ENCODE data around the gene RUNX1. TPM values are rescaled to one million over a fixed set of nuclear protein-coding genes. Genes with fewer than 3 reads are reported as not detected.

The RUNX1 gene
- polyA plus RNA-seq, 1 of the 3 experiments (the other 2 are of a cell fraction), result 17.1 TPM

DNA sequence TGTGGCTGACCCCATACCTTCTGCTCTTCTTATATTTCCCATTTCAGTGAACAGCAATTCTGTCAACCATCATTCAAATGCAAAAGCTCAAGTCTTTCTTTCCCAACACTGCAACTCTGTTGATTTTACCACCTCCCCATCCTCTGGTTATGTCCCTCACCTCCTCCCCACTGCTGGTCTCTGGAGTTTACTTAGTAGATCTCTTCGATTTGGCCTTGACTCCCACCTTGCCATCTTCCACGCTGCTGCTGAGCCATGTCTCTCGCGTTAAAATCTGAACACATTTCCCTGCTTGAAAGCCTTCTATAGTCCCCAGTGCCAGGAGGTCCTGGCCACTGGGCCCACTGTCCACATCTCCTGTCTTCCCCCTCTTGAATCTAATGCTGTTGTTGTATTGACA lies 125.5 kb downstream of the RUNX1 start:
- Histone ChIP-seq H2AFZ (ENCODE audit: low read depth) (no peak overlapping the region), H3K4me1 (ENCODE audit: control insufficient read depth in 1 of 2, insufficient read depth in 2 of 2, low read depth in 1 of 2, low read length in 1 of 2) (no peaks in the 10 kb centered on the region), H3K4me3 (ENCODE audit: low read depth in 2 of 2, low read length in 1 of 2) (no peak overlapping the region), H3F3A (replicated peaks; ENCODE audit: insufficient read depth) (no peaks in the 10 kb centered on the region), H3K9ac (no peak overlapping the region), H3K9me3 (no peaks in the 10 kb centered on the region), H3K36me3 (replicated peaks in 1 of 2; ENCODE audit: control insufficient read depth in 1 of 2, insufficient read depth in 2 of 2, low read length in 1 of 2) (no peaks in the 10 kb centered on the region), H3K9me2 (no peaks in the 10 kb centered on the region), H3K27me3 (ENCODE audit: insufficient read depth) (no peaks in the 10 kb centered on the region), H3K4me2 (no peak overlapping the region), H4K20me1 (ENCODE audit: insufficient read depth) (no peaks in the 10 kb centered on the region), H3K79me2 (ENCODE audit: insufficient read depth) (no peaks in the 10 kb centered on the region), H3K27ac (ENCODE audit: low read depth in 2 of 2, low read length in 1 of 2) (no peak overlapping the region)
- ChIA-PET CTCF (interaction anchor here (1.0 kb wide), 1 partner anchor 28 kb away, joined by 4 read pairs; no protein-coding TSS in a partner anchor), POLR2A (no interaction called here)
- no peak for TF ChIP-seq PBX3 (IDR thresholded peaks at IDR 0.05)
- TF ChIP-seq NRF1 (IDR thresholded peaks at IDR 0.05; ENCODE audit: low read depth, low read length), result no peak
- TF ChIP-seq, protein P1, sequence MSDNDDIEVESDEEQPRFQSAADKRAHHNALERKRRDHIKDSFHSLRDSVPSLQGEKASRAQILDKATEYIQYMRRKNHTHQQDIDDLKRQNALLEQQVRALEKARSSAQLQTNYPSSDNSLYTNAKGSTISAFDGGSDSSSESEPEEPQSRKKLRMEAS (IDR thresholded peaks at IDR 0.05; ENCODE audit: low read depth), result no peak
- no peak for TF ChIP-seq POLR2AphosphoS5 (IDR thresholded peaks at IDR 0.05; ENCODE audit: low read depth, low read length)
- TF ChIP-seq, protein P2, sequence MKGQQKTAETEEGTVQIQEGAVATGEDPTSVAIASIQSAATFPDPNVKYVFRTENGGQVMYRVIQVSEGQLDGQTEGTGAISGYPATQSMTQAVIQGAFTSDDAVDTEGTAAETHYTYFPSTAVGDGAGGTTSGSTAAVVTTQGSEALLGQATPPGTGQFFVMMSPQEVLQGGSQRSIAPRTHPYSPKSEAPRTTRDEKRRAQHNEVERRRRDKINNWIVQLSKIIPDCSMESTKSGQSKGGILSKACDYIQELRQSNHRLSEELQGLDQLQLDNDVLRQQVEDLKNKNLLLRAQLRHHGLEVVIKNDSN (IDR thresholded peaks at IDR 0.05; ENCODE audit: borderline replicate concordance, low read depth), result no peak
- TF ChIP-seq TEAD4 (IDR thresholded peaks at IDR 0.05; ENCODE audit: borderline replicate concordance, insufficient read depth), result no peak
- TF ChIP-seq, protein P3, sequence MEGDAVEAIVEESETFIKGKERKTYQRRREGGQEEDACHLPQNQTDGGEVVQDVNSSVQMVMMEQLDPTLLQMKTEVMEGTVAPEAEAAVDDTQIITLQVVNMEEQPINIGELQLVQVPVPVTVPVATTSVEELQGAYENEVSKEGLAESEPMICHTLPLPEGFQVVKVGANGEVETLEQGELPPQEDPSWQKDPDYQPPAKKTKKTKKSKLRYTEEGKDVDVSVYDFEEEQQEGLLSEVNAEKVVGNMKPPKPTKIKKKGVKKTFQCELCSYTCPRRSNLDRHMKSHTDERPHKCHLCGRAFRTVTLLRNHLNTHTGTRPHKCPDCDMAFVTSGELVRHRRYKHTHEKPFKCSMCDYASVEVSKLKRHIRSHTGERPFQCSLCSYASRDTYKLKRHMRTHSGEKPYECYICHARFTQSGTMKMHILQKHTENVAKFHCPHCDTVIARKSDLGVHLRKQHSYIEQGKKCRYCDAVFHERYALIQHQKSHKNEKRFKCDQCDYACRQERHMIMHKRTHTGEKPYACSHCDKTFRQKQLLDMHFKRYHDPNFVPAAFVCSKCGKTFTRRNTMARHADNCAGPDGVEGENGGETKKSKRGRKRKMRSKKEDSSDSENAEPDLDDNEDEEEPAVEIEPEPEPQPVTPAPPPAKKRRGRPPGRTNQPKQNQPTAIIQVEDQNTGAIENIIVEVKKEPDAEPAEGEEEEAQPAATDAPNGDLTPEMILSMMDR (IDR thresholded peaks at IDR 0.05), result no peak
- TF ChIP-seq MXI1 (IDR thresholded peaks at IDR 0.05; ENCODE audit: low read depth, low read length), result no peak
- no peak for TF ChIP-seq RFX5 (IDR thresholded peaks at IDR 0.05; ENCODE audit: low read length)
- TF ChIP-seq, protein P4, sequence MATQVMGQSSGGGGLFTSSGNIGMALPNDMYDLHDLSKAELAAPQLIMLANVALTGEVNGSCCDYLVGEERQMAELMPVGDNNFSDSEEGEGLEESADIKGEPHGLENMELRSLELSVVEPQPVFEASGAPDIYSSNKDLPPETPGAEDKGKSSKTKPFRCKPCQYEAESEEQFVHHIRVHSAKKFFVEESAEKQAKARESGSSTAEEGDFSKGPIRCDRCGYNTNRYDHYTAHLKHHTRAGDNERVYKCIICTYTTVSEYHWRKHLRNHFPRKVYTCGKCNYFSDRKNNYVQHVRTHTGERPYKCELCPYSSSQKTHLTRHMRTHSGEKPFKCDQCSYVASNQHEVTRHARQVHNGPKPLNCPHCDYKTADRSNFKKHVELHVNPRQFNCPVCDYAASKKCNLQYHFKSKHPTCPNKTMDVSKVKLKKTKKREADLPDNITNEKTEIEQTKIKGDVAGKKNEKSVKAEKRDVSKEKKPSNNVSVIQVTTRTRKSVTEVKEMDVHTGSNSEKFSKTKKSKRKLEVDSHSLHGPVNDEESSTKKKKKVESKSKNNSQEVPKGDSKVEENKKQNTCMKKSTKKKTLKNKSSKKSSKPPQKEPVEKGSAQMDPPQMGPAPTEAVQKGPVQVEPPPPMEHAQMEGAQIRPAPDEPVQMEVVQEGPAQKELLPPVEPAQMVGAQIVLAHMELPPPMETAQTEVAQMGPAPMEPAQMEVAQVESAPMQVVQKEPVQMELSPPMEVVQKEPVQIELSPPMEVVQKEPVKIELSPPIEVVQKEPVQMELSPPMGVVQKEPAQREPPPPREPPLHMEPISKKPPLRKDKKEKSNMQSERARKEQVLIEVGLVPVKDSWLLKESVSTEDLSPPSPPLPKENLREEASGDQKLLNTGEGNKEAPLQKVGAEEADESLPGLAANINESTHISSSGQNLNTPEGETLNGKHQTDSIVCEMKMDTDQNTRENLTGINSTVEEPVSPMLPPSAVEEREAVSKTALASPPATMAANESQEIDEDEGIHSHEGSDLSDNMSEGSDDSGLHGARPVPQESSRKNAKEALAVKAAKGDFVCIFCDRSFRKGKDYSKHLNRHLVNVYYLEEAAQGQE (IDR thresholded peaks at IDR 0.05; ENCODE audit: low read depth, low read length), result no peak
- TF ChIP-seq RCOR1 (IDR thresholded peaks at IDR 0.05; ENCODE audit: low read length), result no peak
- TF ChIP-seq FOSL2 (IDR thresholded peaks at IDR 0.05; ENCODE audit: borderline replicate concordance, low read depth), result no peak
- TF ChIP-seq CHD2 (IDR thresholded peaks at IDR 0.05; ENCODE audit: low read length, partially characterized antibody), result no peak
- no peak for TF ChIP-seq YY1 (IDR thresholded peaks at IDR 0.05; ENCODE audit: low read depth)
- TF ChIP-seq RXRA (IDR thresholded peaks at IDR 0.05; ENCODE audit: borderline replicate concordance, low read depth), result no peak
- TF ChIP-seq TAF1 (IDR thresholded peaks at IDR 0.05; ENCODE audit: borderline replicate concordance, low read depth, low read length), result no peak
- no peak for TF ChIP-seq SMC3 (IDR thresholded peaks at IDR 0.05; ENCODE audit: low read depth, low read length)
- TF ChIP-seq GATA2 (CRISPR knock-in tag; IDR thresholded peaks at IDR 0.05), result no peak
- no peak for DNase-seq
- WGBS (ENCODE audit: low lambda C conversion rate), result 86% methylated on average over 4 of the region's 4 CpGs
